BJ (cell line): ENCODE results near the gene MTG2. TPM values are rescaled to one million over a fixed set of nuclear protein-coding genes. Genes with fewer than 3 reads are reported as not detected.

Experiments used
- CTCF ChIA-PET: fragments of 350-600 bp; formaldehyde crosslinking; extraction: SDS; loops from one replicate; lab custom pipeline; 2021; ENCODE audit warnings: antibody characterized with exemption, inconsistent platforms; lab: Yijun Ruan, JAX
- POLR2A ChIA-PET: fragments of 300-600 bp; sonication (Branson Sonifier 250); formaldehyde crosslinking; extraction: SDS; loops from one replicate; lab custom pipeline; 2021; ENCODE audit warnings: antibody characterized with exemption; lab: Charles Lee
- DNase-seq: peaks from one replicate; pipeline ENCODE4 v3.0.0-alpha.2; 2011; ENCODE audit warnings: low read depth
- H3K27me3 ChIP-seq: 2 replicates; pipeline ENCODE4 v1.6.0; 2011; ENCODE audit warnings: low read length; ENCODE audit not compliant: control insufficient read depth, insufficient read depth
- H3K36me3 ChIP-seq: 2 replicates; pipeline ENCODE4 v1.5.1; 2011; ENCODE audit warnings: low read length; ENCODE audit not compliant: control insufficient read depth, insufficient read depth
- H3K4me3 ChIP-seq: 2 replicates; pipeline ENCODE4 v1.5.1; 2011; ENCODE audit warnings: low read depth, mild to moderate bottlenecking, control low read depth, low read length
- CTCF ChIP-seq: IDR thresholded peaks from 2 replicates; pipeline ENCODE4 v1.5.1; 2011; ENCODE audit warnings: low read depth, mild to moderate bottlenecking, control low read depth, inconsistent platforms, low read length, moderate library complexity; ENCODE audit not compliant: insufficient read depth
- polyA plus RNA-seq: library from polyadenylated mRNA; depleted of rRNA; stranded (reverse); fragments of >200 nt; gene quantifications from 2 replicates; pipeline ENCODE4 v1.2.3, GENCODE V29; 2011

The MTG2 gene
- polyA plus RNA-seq, 1 experiment, result 19.3 TPM

- ChIA-PET POLR2A (interaction anchor here (0.6 kb wide), 1 partner anchor 240 kb away, joined by 3 read pairs; no protein-coding TSS in a partner anchor), CTCF (interaction anchor here (0.6 to 4.1 kb wide), 12 partner anchors 9 to 150 kb away, joined by 3 to 33 read pairs (median 5); partner anchors contain the start of gene LSM14B)
- Histone ChIP-seq H3K4me3 (no peak overlapping the region), H3K36me3 (peaks cover 61% of the 10 kb centered on the region), H3K27me3 (no peaks in the 10 kb centered on the region)
- DNase-seq, result no peak
- no peak for TF ChIP-seq CTCF
Measured at GRCh38 chr20:62135573-62136266, 47.1 kb upstream of the MTG2 start.

- DNase-seq, result no peak
- CTCF ChIA-PET, result interaction anchor here (0.6 to 4.1 kb wide), 11 partner anchors 9 to 149 kb away, joined by 3 to 33 read pairs (median 5); partner anchors contain the start of gene LSM14B
- H3K27me3 ChIP-seq, result no peaks in the 10 kb centered on the region
- POLR2A ChIA-PET, result interaction anchor here (0.6 kb wide), 1 partner anchor 239 kb away, joined by 3 read pairs; no protein-coding TSS in a partner anchor
- no peak overlapping the region for H3K4me3 ChIP-seq
- H3K36me3 ChIP-seq, result peaks cover 54% of the 10 kb centered on the region
- peak; percentile 90 for TF ChIP-seq CTCF
Measured at GRCh38 chr20:62136283-62137091, 46.3 kb upstream of the MTG2 start.

- DNase-seq, result no peak
- ChIA-PET POLR2A (no interaction called here), CTCF (interaction anchor here (1.0 to 4.1 kb wide), 8 partner anchors 10 to 126 kb away, joined by 3 to 33 read pairs (median 8); partner anchors contain the start of gene LSM14B)
- no peak for TF ChIP-seq CTCF
- H3K27me3 ChIP-seq, result no peaks in the 10 kb centered on the region
- no peak overlapping the region for H3K4me3 ChIP-seq
- peaks cover 49% of the 10 kb centered on the region for H3K36me3 ChIP-seq
Measured at GRCh38 chr20:62137092-62137384, 45.8 kb upstream of the MTG2 start.

GRCh38 chr20:62137478-62138203 is 45.2 kb upstream of the MTG2 start:
- Histone ChIP-seq H3K36me3 (peaks cover 45% of the 10 kb centered on the region), H3K27me3 (no peaks in the 10 kb centered on the region), H3K4me3 (no peak overlapping the region)
- DNase-seq, result no peak
- ChIA-PET CTCF (interaction anchor here (0.7 to 4.1 kb wide), 9 partner anchors 8 to 132 kb away, joined by 3 to 33 read pairs (median 5); no protein-coding TSS in a partner anchor), POLR2A (no interaction called here)
- TF ChIP-seq CTCF, result no peak
